ENCODE data around the gene MARK4. TPM values are rescaled to one million over a fixed set of nuclear protein-coding genes. Genes with fewer than 3 reads are reported as not detected.
"Not testable (repeated sequence)": the region's sequence is repeated elsewhere in the genome, so short reads cannot be mapped to it uniquely, and the experiment has no call there.

Gene MARK4
- total RNA-seq: 19.2 TPM

DNA sequence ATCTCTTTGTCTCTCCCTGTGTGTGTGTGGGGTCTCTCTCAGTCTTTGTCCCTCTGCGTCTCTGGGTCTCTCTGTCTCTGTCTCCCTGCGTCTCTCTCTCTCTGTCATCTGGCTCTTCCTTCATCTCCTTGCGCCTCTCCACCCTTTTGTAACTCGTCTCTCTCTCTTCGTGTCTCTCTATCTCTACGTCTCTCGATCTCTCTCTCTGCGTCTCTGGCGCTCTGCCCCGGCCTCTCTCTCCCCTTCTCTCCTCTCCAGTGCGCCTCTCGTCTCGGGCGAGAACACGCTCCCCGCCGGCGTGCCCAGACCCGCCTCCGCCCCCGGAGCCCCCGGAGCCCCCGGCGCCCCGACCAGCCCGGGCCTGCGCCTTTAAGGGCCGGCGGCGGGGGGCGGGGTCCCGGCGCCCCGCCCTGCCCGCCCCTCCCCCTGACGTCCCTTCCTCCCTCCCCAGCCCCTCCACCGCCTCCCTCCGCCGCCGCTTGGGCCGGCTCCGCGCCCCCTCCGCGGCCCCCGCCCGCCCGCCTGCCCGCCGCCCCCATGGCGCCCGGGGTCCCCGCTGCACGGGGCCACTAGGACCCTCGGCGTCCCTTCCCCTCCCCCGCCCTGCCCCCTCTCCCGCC, at the start of gene MARK4:
TSS of gene MARK4 (plus strand) at position 440 of the 620 bp plus-strand sequence. CDS start 318 bp downstream, outside the sequence.
- peak; percentile 26 for DNase-seq

DNA sequence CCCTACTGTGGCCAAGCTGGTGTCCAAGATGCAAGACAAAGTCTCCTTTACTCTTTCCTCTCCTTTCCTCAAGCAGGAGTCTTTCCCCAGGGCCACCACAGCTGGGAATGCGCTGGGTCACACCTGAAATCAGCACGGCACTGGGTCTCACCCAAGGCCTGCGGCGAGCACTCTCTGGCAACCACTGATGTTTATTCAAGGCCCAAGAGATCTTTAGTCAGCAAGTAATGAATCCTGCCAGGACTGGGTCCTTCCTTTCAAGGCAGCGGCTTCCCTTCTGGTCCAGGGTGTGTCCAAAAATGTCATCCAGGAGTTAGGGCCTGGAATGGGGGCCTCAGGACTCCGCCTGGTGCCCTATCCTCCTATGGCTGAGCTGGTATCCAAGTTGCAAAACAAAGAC, 48.4 kb upstream of the MARK4 start:
- DNase-seq: no peak

DNA sequence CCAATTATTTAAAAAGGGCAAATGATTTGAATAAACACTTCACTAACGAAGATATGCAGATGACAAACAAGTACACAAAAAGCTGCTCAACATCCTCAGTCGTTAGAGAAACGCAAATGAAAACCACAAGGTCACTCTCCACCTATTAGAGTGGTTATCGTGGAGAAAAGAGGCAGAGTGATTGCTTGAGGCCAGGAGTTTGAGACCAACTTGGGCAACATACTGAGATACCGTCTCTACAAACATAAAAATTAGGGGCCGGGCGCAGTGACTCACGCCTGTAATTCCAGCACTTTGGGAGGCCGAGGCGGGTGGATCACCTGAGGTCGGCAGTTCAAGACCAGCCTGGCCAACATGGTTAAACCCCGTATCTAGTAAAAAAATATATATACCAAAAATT, 45.3 kb upstream of the MARK4 start:
- DNase-seq: no peak

DNA sequence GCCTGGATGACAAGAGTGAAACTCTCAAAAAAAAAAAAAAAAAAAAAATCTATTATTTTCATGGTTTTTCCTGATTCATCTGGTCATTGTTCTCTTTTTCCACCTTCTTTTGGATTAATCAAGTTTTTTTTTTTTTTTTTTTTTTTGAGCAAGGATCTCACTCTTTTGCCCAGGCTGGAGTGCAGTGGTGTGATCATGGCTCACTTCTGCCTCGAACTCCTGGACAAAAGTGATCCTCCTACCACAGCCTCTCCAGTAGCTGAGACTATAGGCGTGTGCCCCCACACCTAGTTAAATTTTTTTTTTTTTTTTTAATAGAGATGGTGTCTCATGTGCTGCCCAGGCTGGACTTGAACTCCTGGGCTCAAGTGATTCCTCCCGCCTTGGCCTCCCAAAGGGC, 44.7 kb upstream of the MARK4 start:
- DNase-seq: no peak

DNA sequence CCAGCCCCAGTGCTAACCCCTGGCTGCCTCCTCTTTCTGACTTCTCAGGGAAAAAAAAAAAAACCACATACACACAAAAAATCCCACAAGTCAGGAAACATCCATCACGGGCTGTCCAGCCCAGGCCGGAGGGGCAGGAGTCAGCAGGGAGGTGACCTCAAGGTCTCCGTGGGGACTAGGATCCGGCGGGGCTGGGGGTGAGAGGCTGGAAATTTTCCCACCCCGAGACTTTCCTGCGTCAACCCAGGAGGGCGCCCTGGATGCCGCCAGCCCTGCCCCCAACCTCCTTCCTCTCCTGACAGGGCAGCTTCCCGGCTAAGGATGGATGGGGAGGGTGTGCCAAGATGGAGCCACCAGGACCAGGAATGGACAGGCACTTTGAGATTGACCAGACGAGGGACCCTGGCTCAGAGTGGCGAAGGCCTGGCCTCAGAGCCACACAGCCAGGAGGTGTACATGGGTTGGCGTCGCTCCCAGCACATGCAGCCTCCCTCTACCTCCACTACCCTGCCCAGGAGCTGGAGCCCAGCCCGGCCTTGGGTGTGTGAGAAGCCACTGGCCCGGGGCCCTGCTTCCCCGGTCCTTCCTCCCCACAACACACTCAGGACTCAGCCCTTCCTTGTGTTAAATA, 39.2 kb upstream of the MARK4 start:
- no peak for DNase-seq

DNA sequence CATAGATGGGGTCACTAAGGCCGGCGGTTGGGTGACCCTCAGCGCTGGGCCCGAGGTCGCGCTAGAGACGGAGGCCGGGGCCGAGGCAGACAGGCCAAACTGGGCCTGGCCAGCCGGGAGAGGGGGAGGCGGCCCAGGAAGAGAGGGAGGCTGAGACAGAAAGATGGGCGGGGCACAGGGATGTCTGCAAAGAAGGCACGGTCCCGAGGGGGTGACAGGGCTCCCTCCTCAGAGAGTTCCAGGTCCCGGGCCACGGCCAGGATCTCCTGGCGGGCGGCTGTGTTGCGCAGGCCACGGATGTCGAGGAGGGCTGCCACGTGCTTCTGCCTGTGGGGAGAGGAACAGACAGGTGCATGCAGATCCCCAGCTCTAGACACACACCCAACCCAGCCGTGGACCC, 38.0 kb upstream of the MARK4 start:
- DNase-seq: no peak

DNA sequence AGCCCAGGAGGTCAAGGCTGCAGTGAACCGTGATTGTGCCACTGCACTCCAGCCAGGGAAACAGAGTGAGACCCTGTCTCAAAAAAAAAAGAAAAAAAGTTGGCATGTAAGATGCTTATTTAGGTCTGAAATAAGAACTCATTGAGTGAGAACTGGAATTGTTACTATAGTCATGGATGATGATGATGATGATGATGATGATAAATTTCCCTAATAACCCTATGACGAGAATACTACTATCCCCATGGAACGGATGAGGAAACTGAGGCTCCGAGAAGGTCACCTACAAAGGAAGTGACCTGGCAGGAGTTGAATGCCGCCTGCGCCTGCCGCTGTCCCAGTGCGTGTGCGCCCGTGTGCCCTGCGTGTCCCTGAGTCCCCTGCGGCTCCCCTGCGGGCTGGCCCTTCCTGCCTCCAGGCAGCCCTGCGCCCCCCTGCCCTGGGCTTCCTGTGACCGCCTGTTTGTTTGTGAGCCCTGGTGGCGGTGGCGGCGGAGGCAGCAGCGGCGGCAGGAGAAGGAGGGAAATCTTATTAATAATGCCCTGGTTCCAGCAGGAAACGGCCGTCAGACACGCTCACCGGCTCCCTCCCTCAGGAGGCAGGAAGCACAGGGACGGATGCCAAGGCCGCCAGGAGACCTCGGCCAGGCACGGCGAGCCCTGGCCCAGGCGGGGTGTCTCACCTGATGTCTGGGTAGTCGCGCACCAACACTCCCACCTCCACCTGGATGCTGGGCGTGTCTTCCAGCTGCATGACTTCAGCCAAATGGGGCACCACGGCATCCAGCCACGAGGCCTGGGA, 35.5 kb upstream of the MARK4 start:
- no peak for DNase-seq

DNA sequence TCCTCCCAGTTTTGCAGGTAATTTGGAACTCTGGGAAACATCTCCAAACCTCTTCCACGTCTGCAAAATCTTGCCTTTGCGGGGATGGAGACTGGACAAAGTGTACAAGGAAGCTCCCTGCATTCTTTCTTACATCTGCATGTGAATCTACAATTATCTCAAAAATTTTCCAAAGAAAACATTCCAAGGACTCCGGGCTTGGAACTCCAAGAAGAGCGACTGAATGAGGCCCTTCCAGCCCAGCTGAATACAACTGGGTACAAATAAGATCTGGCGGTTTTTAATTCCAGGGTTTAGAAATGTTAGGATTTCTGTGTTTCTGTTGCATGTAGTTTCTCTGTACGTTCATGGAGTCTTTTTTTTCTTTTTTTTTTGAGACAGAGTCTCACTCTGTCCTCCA, 34.4 kb upstream of the MARK4 start:
- DNase-seq: no peak

DNA sequence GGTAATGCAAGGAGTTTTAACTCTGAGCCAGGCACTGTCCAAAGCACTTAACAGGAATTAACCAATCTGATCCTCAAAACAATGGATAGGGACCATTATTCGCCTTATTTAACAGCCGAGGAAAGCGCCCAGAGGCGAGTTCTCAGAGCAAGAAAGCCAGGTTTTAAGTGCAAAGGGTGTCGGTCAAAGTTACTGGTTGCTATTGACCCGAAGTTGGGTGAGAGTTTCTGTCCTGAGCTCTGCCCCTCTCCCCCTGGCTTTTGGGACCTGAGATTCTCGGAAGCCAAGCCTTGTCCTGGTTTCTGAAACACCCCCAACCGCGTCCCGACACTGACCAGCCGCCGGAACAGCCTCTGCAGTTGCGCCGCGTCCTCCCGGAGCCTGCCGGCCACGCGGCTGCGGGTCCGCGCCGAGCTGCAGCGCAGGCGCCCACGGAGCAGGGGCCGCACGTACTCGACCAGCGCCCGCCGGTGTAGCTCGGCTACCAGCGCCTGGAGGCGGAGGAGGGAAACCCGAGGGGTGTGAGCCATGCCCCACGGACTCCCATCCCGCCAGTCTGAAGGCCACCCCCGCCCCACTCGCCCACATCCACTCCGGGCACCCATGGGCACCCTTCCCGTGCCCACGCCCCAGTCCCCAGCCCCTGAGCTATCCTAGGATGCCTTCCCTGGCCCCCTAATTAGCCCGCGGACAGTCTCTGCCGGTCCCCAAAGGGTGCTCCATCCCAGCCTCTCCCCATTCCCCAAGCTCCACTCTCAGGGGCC, 33.7 kb upstream of the MARK4 start:
- no peak for DNase-seq

DNA sequence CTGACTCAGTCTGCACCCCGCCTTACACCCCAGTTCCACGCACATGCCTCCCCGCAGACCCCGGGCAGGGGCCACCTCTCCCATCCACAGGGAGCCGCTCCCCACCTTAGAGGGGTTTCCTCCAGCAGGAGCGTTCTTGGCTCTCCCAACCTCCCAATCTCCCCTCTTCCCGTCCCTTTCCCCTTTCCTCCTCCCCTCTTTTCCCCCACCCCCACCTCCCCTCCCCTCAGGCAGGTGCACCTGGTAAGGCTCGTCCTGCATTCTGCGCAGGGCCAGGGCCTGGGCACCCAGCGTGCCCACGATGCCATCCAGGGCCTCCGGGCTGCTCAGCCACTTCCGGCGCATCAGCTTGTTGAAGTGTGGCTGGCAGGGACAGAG, 33.1 kb upstream of the MARK4 start:
- no peak for DNase-seq

DNA sequence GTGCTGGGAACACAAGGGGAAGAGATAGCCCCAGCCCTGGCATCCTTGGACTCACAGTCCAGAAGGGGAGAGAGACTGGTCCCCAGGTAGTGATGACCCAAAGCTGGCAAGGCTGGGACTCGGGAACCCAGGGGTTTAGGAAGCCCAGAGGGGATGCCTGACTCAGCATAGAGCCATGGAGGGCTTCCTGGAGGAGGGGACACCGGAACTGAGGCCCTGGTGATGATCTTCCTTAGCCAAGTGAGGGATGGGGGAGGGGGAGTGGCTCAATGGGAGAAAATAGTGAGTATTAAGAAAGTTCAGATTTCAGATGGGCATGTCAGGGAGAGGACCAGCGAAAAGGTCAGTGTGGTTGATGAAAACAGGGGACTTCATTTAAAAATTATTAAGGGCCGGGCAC, 32.6 kb upstream of the MARK4 start:
- DNase-seq: no peak

DNA sequence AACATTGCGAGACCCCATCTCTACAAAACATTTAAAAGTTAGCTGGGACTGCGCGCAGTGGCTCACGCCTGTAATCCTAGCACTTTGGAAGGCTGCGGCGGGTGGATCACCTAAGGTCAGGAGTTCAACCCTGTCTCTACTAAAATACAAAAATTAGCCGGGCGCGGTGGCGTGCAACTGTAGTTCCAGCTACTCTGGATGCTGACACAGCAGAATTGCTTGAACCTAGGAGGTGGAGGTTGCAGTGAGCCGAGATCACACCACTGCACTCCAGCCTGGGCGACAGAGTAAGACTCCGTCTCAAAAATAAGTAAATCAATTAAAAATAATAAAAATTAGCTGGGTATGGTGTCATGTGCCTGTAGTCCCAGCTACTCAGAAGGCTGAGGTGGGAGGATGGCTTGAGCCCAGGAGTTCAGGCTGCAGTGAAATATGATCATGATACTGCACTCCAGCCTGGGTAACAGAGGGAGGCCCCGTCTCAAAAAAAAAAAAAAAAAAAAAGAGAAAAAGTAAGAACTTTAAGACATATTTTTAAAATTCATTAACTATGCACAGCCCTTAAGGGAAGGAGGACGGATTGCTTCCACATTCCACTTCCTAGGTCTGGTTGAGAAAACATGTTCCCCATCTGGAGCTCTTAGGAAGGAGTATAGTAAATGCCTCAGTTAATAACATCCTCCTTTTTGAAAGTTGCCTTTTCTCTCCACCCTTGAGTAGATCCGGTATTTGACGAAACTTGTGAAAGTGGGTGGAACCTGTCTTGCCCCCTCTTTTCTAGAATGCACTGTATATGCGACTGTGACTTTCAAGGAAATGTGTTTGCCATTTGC, 31.9 kb upstream of the MARK4 start:
- DNase-seq: no peak

DNA sequence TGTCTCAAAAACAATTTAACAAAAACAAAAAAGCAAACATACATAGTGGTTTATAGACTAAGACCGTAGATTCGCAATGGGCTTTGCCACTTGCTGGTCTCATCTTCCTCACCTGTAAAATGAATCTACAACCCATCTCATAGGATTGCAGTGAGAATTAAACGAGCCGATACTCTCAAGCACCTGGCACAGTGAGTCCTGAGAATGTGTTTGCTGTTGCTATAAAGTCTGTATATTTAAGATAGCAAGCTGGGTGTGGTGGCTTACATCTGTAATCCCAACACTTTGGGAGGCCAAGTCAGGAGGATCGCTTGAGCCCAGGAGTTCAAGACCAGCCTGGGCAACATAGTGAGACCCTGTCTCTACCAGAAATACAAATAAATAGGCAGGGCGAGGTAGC, 28.3 kb upstream of the MARK4 start:
- no peak for DNase-seq

DNA sequence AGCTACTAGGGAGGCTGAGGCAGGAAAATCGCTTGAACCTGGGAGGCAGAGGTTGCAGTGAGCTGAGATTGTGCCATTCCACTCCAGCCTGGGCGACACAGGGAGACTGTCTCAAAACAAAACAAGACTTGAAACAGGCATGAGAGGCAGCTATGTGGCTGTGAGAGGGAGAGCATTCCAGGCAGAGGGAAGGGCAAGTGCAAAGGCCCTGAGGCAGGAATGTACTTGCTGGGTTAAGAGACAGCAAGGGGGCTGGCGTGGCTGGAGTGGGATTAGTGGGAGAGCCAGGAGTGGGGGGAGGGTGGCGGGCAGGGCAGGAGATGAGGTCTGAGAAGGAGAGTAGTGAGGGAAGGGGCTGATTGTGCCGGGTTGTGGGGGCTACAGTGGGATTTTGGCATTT, 27.2 kb upstream of the MARK4 start:
- no peak for DNase-seq

DNA sequence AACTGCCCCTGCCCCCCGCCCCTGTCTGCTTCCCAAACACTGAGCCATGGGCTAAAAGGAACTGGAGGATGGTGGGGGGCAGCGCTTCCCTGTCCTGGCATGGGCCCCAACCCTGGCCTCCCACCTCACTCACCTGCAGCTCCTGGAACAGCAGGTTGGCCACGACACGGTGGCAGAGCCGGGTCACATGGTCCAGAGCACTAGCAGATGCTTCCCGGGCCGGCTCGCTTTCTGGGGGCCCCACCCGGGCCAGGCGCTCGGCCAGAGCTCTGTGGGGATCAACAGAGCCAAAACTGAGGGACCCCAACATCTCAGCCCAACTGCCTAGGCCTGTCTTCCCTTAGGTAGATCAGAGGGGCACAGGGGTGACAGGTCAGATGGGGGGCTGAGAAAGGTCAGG, 26.4 kb upstream of the MARK4 start:
- DNase-seq: no peak

DNA sequence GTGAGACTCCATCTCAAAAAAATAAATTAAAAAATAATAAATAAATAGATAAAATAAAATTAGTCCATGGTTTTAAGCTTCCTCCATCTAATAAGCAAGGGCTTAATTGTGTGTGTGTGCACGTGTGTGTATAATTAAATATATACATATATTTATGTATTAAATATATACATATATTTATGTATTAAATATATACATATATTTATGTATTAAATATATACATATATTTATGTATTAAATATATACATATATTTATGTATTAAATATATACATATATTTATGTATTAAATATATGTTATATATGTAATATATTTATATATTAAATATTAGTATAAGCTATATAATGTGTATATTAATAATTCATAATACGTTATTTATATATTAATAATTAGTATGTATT, 22.0 kb upstream of the MARK4 start:
- DNase-seq: not testable (repeated sequence)

DNA sequence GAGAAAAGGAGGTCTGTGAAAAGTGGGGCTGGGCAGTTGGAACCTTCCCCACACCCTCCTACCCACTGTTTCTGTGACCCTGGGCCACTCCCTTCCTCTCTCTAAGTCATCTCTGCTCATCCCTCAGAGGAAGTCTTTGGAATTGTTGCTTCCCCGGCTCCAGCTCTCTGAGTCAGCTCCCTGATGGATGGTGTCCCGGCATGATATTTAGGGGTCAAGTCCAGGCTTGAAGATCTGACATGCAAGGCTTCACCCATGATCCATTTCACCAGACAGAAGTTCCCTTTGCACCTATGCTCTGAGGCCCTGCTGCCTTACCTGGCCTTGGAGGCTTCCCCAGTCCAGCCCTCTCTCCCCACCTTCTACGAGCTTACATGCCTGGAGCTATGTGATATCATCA, 19.2 kb upstream of the MARK4 start:
- DNase-seq: no peak

DNA sequence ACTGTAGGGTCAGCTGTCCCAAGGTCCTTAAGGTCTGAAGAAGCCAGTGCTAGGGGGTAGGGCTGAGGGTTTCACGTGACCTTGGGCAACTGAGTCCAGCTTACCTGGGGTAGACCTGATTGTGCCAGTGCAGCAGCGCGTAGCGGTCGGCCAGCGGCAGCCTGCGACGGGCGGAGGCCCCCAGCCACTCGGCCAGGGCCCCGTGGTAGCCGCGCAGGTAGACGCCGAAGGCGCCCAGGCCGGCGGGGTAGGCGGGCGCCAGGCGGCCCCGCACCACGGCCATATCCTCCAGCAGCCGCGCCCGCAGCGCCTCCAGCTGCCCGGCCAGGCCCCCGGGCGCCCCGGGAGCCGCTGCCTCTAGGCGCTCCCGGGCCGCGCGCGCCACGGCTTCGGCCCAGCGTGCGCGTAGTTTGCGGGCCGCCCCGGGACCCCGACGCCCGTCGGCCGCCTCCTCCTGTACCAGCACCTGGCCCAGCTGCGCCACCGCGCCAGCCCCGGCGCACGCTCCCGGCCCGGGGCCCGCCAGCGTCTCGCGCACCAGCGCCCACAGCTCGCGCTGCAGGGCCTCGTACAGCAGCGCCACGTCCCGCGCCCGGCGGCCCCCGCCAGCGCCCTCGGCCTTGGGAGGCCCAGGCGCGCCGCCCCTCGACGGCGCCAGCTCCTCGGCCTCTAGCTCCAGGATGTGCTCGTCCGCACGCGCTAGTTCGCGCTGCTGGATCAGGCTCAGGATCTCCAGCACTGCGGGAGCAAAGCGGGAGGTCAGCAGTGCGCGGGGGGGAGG, 16.8 kb upstream of the MARK4 start:
- no peak for DNase-seq

DNA sequence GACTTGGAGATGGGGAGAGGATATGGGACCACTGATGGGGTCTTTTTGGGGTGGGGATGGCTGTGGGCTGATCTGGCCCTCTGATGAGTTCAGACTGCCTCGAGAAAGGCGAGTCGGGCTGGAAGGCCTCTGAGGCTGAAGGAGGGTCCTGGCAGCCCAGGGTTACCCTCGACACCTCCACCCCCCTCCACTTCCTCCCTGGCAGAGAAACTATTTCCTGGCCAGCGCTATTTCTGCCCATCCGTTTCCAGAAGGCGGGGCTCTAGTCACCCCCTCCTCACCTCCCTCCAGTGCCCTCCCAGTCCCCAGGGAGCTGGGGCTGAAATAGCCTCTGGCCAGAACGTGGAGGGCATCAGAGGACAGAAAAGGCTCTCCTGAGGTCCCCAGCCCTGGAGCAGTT, 15.6 kb upstream of the MARK4 start:
- no peak for DNase-seq

DNA sequence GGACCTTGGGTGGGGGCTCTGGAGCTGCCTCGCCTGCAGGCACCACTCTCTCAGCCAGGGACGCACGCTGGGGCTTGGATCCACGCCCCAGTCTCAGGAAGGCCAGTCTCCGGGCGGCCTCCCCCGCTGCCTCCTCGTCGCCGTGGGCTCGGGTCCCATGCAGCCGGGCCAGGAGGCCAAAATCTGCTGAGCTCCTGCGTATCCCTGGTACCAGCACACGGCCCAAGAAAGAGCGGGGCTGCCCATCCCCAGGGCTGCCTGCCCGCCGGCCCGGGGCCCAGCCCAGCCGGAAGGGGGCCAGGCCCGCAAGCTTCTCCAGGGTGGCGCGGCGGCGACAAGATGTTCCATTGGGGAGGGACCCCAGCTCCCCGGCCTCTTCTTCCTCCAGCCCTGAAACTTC, 12.5 kb upstream of the MARK4 start:
- no peak for DNase-seq

DNA sequence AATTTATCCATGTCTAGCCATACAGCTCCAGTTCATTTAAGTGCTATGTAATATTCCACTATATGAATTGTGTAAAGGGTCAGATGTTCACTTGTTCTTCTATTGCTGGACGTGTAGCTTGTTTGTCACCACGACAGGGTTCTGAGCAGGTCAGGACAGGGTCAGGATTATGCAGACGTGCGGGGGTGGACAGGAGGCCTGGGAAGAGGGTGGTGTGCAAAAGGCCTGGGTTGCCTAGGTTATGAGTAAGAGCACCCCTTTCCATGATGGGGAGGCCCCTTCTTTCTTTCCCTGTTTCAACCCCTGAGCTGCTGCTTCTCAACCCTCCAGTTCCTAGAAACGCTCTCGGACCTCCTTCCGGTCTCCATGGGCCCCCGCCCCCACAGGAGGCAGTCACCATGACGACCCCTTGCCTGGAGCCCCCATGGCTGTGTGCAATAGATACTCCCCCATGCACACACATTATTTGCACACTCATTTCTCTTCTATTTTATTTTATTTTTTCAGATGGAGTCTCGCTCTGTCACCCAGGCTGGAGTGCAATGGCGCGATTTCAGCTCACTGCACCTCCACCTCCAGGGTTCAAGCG, 7.8 kb upstream of the MARK4 start:
- no peak for DNase-seq
